GM10266 (cell line): ENCODE data around the gene SCN2B.

Experiments used
- DNase-seq: peaks from one replicate; pipeline ENCODE4 v3.0.0; 2012; ENCODE audit errors: extremely low spot score
- CTCF ChIP-seq: IDR thresholded peaks from 2 replicates; pipeline ENCODE4 v1.5.1; 2012; ENCODE audit warnings: mild to moderate bottlenecking, low read depth; ENCODE audit not compliant: control insufficient read depth, insufficient read depth; ENCODE audit errors: missing control alignments

Gene SCN2B

GRCh38 chr11:118132385-118133151, 43.9 kb downstream of the SCN2B start:
- TF ChIP-seq CTCF = no peak
- DNase-seq = no peak

GRCh38 chr11:118129471-118130172, 46.8 kb downstream of the SCN2B start:
- DNase-seq = no peak
- TF ChIP-seq CTCF = no peak

DNA sequence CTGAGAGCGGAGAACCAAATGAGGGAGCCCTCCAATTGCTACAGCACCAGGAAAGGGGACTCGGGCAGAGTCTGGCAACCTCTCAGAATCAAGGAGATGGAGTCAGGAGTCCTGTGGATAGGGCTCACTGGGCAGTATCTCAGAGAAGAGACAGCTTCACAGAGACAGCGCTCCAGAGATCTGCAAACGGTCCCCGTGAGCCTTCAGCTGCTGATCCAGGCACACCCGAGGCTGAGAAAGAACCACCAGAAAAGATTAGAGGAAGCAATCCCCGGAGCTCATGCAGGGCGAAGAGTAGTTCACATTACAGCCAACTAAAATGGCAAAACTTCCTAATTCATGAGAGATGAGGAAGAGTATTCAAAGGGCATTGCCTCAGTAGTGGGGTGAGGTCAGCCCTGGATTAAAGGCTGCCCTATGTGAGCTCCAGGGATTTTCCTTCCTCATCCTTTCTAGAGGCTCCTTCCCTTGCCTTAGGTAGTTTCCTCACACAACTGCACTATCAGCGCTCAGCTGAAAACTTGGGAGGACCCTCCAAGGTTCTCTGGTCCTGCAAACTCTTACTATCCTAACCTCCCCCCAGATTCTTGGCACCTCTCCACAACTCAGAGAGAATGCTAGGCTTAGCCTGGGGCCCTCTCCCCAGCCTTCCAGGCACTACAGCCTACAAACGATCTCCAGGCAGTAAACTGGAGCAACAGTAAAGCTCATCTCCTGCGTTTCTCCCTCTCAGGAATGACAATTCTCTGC, 47.5 kb downstream of the SCN2B start:
- TF ChIP-seq CTCF = no peak
- no peak for DNase-seq

- no peak for DNase-seq
- no peak for TF ChIP-seq CTCF
Observed at GRCh38 chr11:118128310-118128709, 48.1 kb downstream of the SCN2B start.

- no peak for DNase-seq
Observed at GRCh38 chr11:118126082-118126838, 50.2 kb downstream of the SCN2B start.

DNA sequence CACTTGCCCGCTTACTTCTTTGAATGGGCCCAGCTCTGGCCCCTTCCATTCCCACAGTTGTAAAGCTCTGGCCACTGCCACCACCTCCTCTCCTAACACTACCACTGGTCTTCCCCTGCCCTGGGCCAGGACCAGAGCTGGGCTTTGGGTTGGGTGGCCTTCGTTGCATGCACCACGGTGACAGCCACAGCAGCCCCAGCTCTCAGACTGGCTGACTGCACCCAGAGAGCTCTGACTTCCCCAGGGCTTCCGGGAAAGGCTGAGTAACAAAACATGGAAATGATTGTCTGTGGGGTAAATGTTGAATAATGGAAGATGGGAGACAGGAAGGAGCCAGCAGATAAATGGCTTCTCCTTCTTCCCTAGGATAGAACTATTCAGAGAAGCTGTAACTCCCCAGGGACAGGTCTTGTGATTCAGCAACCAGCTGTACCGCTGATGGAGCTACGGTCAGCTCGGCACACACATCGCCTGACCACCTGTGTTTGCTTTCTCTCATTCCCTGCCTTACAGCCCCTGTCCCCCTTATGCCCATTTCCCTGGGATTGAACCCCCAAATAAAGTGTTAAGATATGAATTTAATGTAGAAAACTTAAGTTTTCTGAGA, 51.4 kb downstream of the SCN2B start:
- no peak for DNase-seq
- TF ChIP-seq CTCF = no peak

More at GRCh38 chr11:118126082-118126838, 50.2 kb downstream of the SCN2B start:
- TF ChIP-seq CTCF = no peak
